AG04449 (cell line): Measurements from ENCODE around the gene PLCH2.

ENCODE experiments used
- CTCF ChIA-PET: fragments of 350-600 bp; formaldehyde crosslinking; extraction: SDS; loops from one replicate; lab custom pipeline; 2021; ENCODE audit warnings: antibody characterized with exemption; lab: Yijun Ruan, JAX
- POLR2A ChIA-PET: fragments of 400-600, 350-600 bp; formaldehyde crosslinking; extraction: SDS; loops from one replicate; lab custom pipeline; 2020; ENCODE audit warnings: antibody characterized with exemption, inconsistent platforms; lab: Yijun Ruan, JAX
- DNase-seq: peaks from one replicate; pipeline ENCODE4 v3.0.0-alpha.2; 2010; ENCODE audit warnings: low read depth, low spot score
- H3K4me3 ChIP-seq: 2 replicates; pipeline ENCODE4 v1.5.1; 2011; ENCODE audit warnings: low read depth, mild to moderate bottlenecking, control low read depth, low read length
- CTCF ChIP-seq: IDR thresholded peaks from one replicate; pipeline ENCODE4 v1.5.1; 2011; ENCODE audit warnings: mild to moderate bottlenecking, moderate library complexity, low read length, control low read depth, inconsistent platforms; ENCODE audit not compliant: insufficient read depth; ENCODE audit errors: missing control alignments

PLCH2 gene

GRCh38 chr1:2476061-2476999 is at the start of gene PLCH2:
PLCH2 (plus strand) TSS chr1:2476289; CDS start chr1:2476589, 300 bp downstream.
- H3K4me3 ChIP-seq, result no peak within 1 kb of the TSS
- DNase-seq, result no peak
- no peak for TF ChIP-seq CTCF
- ChIA-PET CTCF (no interaction called here), POLR2A (interaction anchor here (0.7 kb wide), 1 partner anchor 246 kb away, joined by 3 read pairs; no protein-coding TSS in a partner anchor)

GRCh38 chr1:2426540-2426939 is 49.5 kb upstream of the PLCH2 start:
- DNase-seq, result no peak
- POLR2A ChIA-PET, result no interaction called here
- TF ChIP-seq CTCF, result no peak
- CTCF ChIA-PET, result interaction anchor here (1.5 to 1.6 kb wide), 2 partner anchors 8 to 11 kb away, joined by 4 to 7 read pairs; no protein-coding TSS in a partner anchor
- H3K4me3 ChIP-seq, result no peak overlapping the region

GRCh38 chr1:2427051-2427450 is 49.0 kb upstream of the PLCH2 start:
- no peak for TF ChIP-seq CTCF
- DNase-seq, result no peak
- POLR2A ChIA-PET, result no interaction called here
- H3K4me3 ChIP-seq, result no peak overlapping the region
- CTCF ChIA-PET, result interaction anchor here (0.8 to 1.6 kb wide), 3 partner anchors 9 to 121 kb away, joined by 3 to 7 read pairs (median 4); no protein-coding TSS in a partner anchor

GRCh38 chr1:2427976-2428375 is 48.1 kb upstream of the PLCH2 start:
- TF ChIP-seq CTCF, result no peak
- CTCF ChIA-PET, result interaction anchor here (1.6 kb wide), 1 partner anchor 10 kb away, joined by 4 read pairs; no protein-coding TSS in a partner anchor
- H3K4me3 ChIP-seq, result no peak overlapping the region
- DNase-seq, result no peak
- POLR2A ChIA-PET, result no interaction called here

- ChIA-PET POLR2A (no interaction called here), CTCF (no interaction called here)
- H3K4me3 ChIP-seq, result no peak overlapping the region
- no peak for TF ChIP-seq CTCF
- DNase-seq, result no peak
These were observed 47.6 kb upstream of the PLCH2 start for GRCh38 chr1:2428490-2428889.
